Skeletal muscle tissue (tissue), 4 donors: ENCODE measurements around the gene ZNF638. TPM values are rescaled to one million over a fixed set of nuclear protein-coding genes. Genes with fewer than 3 reads are reported as not detected.
A peak's percentile ranks its signal among the peaks of the same experiment; 100 is the strongest.
"Not testable (repeated sequence)": the region's sequence is repeated elsewhere in the genome, so short reads cannot be mapped to it uniquely, and the experiment has no call there.

ENCODE experiments used
- H3K27ac ChIP-seq: one replicate; pipeline ENCODE4 v1.7.0; 2013; ENCODE audit warnings: mild to moderate bottlenecking, low read depth, low read length, inconsistent platforms
- H3K27me3 ChIP-seq, 3 donors: one replicate each; pipeline ENCODE4 v1.7.0; 2013; ENCODE audit warnings: low read length in 3 of 3; ENCODE audit not compliant: control insufficient read depth in 3 of 3, insufficient read depth in 3 of 3
- H3K36me3 ChIP-seq, 3 donors: one replicate each; pipeline ENCODE4 v1.7.0; 2013; ENCODE audit warnings: low read length in 3 of 3; ENCODE audit not compliant: control insufficient read depth in 3 of 3, insufficient read depth in 3 of 3
- H3K4me1 ChIP-seq, 3 donors: one replicate each; pipeline ENCODE4 v1.7.0; 2013; ENCODE audit warnings: low read length in 3 of 3, mild to moderate bottlenecking in 3 of 3; ENCODE audit not compliant: control insufficient read depth in 3 of 3, insufficient read depth in 3 of 3
- H3K4me3 ChIP-seq, 3 donors: one replicate each; pipeline ENCODE4 v1.7.0; 2013; ENCODE audit warnings: low read length in 3 of 3
- H3K9ac ChIP-seq, 3 donors: one replicate each; pipeline ENCODE4 v1.7.0; 2013; ENCODE audit warnings: low read length in 3 of 3, mild to moderate bottlenecking in 3 of 3, moderate library complexity in 2 of 3, low read depth in 1 of 3
- H3K9me3 ChIP-seq, 3 donors: one replicate each; pipeline ENCODE4 v1.7.0; 2013; ENCODE audit warnings: low read length in 3 of 3; ENCODE audit not compliant: control insufficient read depth in 3 of 3
- total RNA-seq: library from RNA; depleted of rRNA; stranded (reverse); fragments of >200 nt; gene quantifications from one replicate; pipeline ENCODE4 v1.2.3, GENCODE V29; 2014
- donor health status: Osteomylitis.

ZNF638 gene
- total RNA-seq, 1 donor from 2014 or later = 187 TPM

GRCh38 chr2:71331331-71331580 is 326 bp upstream of the ZNF638 start:
- not testable (repeated sequence) for H3K9me3 ChIP-seq, H3K27ac ChIP-seq, H3K36me3 ChIP-seq, H3K27me3 ChIP-seq
- Histone ChIP-seq H3K9ac (peak overlapping the region in 2 of 3 donors; percentile 40 to 68), H3K4me1 (peaks cover 6 to 17% (median 13%) of the 10 kb centered on the region in 3 donors), H3K4me3 (peak overlapping the region; percentile 41 to 66 (median 49))

- Histone ChIP-seq H3K9ac (peak overlapping the region; percentile 99 to 100 (median 99)), H3K4me1 (peaks cover 11 to 18% (median 17%) of the 10 kb centered on the region in 3 donors), H3K27me3 (no peaks in the 10 kb centered on the region), H3K36me3 (peaks cover 0 to 3% (median 0%) of the 10 kb centered on the region in 3 donors), H3K27ac (peak overlapping the region; percentile 96), H3K9me3 (no peaks in the 10 kb centered on the region), H3K4me3 (peak overlapping the region; percentile 93 to 99 (median 98))
Observed at GRCh38 chr2:71332435-71332796, 834 bp downstream of the ZNF638 start.

- Histone ChIP-seq H3K9ac (peak overlapping the region; percentile 3 to 100 (median 18)), H3K4me1 (peaks cover 11 to 21% (median 19%) of the 10 kb centered on the region in 3 donors), H3K36me3 (peaks cover 0 to 3% (median 0%) of the 10 kb centered on the region in 3 donors), H3K27me3 (no peaks in the 10 kb centered on the region), H3K27ac (no peak overlapping the region), H3K4me3 (peak overlapping the region; percentile 55 to 99 (median 93)), H3K9me3 (no peaks in the 10 kb centered on the region)
Observed at GRCh38 chr2:71333619-71334018, 2.0 kb downstream of the ZNF638 start.

GRCh38 chr2:71336384-71336783 is 4.8 kb downstream of the ZNF638 start:
- H3K9ac ChIP-seq = no peak overlapping the region
- H3K27ac ChIP-seq = no peak overlapping the region
- H3K4me1 ChIP-seq = peaks cover 17 to 36% (median 28%) of the 10 kb centered on the region in 3 donors
- no peaks in the 10 kb centered on the region for H3K9me3 ChIP-seq
- H3K36me3 ChIP-seq = peaks cover 0 to 3% (median 0%) of the 10 kb centered on the region in 3 donors
- H3K4me3 ChIP-seq = no peak overlapping the region
- H3K27me3 ChIP-seq = no peaks in the 10 kb centered on the region

GRCh38 chr2:71336802-71337201 is 5.2 kb downstream of the ZNF638 start:
- Histone ChIP-seq H3K27ac (no peak overlapping the region), H3K9me3 (no peaks in the 10 kb centered on the region), H3K27me3 (no peaks in the 10 kb centered on the region), H3K4me1 (peaks cover 17 to 40% (median 28%) of the 10 kb centered on the region in 3 donors), H3K4me3 (no peak overlapping the region), H3K36me3 (peaks cover 0 to 3% (median 0%) of the 10 kb centered on the region in 3 donors), H3K9ac (no peak overlapping the region)

GRCh38 chr2:71337776-71338175 is 6.2 kb downstream of the ZNF638 start:
- Histone ChIP-seq H3K27ac (no peak overlapping the region), H3K9ac (no peak overlapping the region), H3K9me3 (no peaks in the 10 kb centered on the region), H3K27me3 (no peaks in the 10 kb centered on the region), H3K36me3 (no peaks in the 10 kb centered on the region), H3K4me1 (peaks cover 20 to 38% (median 28%) of the 10 kb centered on the region in 3 donors), H3K4me3 (no peak overlapping the region)

- Histone ChIP-seq H3K9ac (no peak overlapping the region), H3K36me3 (no peaks in the 10 kb centered on the region), H3K27ac (no peak overlapping the region), H3K4me1 (peaks cover 15 to 25% (median 23%) of the 10 kb centered on the region in 3 donors), H3K9me3 (no peaks in the 10 kb centered on the region), H3K4me3 (no peak overlapping the region), H3K27me3 (no peaks in the 10 kb centered on the region)
Observed at GRCh38 chr2:71339685-71340084, 8.1 kb downstream of the ZNF638 start.

- H3K27ac ChIP-seq = no peak overlapping the region
- H3K4me3 ChIP-seq = no peak overlapping the region
- no peaks in the 10 kb centered on the region for H3K36me3 ChIP-seq
- H3K9me3 ChIP-seq = no peaks in the 10 kb centered on the region
- no peaks in the 10 kb centered on the region for H3K27me3 ChIP-seq
- H3K9ac ChIP-seq = no peak overlapping the region
- peaks cover 15 to 25% (median 23%) of the 10 kb centered on the region in 3 donors for H3K4me1 ChIP-seq
Observed at GRCh38 chr2:71340176-71340575, 8.6 kb downstream of the ZNF638 start.

- Histone ChIP-seq H3K27ac (no peak overlapping the region), H3K9me3 (no peaks in the 10 kb centered on the region), H3K4me1 (peaks cover 13 to 23% (median 17%) of the 10 kb centered on the region in 3 donors)
Observed at GRCh38 chr2:71341645-71342044, 10.1 kb downstream of the ZNF638 start.

GRCh38 chr2:71346065-71346464 is 14.5 kb downstream of the ZNF638 start:
- no peak overlapping the region for H3K27ac ChIP-seq

More at GRCh38 chr2:71341645-71342044, 10.1 kb downstream of the ZNF638 start:
- Histone ChIP-seq H3K36me3 (no peaks in the 10 kb centered on the region), H3K27me3 (no peaks in the 10 kb centered on the region), H3K4me3 (no peak overlapping the region), H3K9ac (no peak overlapping the region)

More at GRCh38 chr2:71346065-71346464, 14.5 kb downstream of the ZNF638 start:
- Histone ChIP-seq H3K9ac (no peak overlapping the region), H3K27me3 (no peaks in the 10 kb centered on the region), H3K9me3 (no peaks in the 10 kb centered on the region), H3K36me3 (peaks cover 3 to 17% (median 14%) of the 10 kb centered on the region in 3 donors), H3K4me1 (peaks cover under 1 to 6% (median 5%) of the 10 kb centered on the region in 3 donors), H3K4me3 (no peak overlapping the region)
